Fibroblast of villous mesenchyme (primary cell): Measurements from ENCODE around the gene CMAS. TPM values are rescaled to one million over a fixed set of nuclear protein-coding genes. Genes with fewer than 3 reads are reported as not detected.
A peak's percentile ranks its signal among the peaks of the same experiment; 100 is the strongest.
"Not testable (repeated sequence)": the region's sequence is repeated elsewhere in the genome, so short reads cannot be mapped to it uniquely, and the experiment has no call there.

Experiments
- DNase-seq: peaks from one replicate; pipeline ENCODE4 v3.0.0-alpha.2; 2010; ENCODE audit warnings: low read depth
- H3K4me3 ChIP-seq: 2 replicates; pipeline ENCODE4 v1.5.1; 2011; ENCODE audit warnings: low read depth, mild to moderate bottlenecking, low read length
- CTCF ChIP-seq: IDR thresholded peaks from 2 replicates; pipeline ENCODE4 v1.5.1; 2012; ENCODE audit warnings: low read depth, mild to moderate bottlenecking, low read length; ENCODE audit not compliant: insufficient read depth
- total RNA-seq: library from RNA; depleted of rRNA; stranded (reverse); fragments of >200 nt; gene quantifications from 2 replicates; pipeline ENCODE4 v1.2.3, GENCODE V29; 2012

CMAS gene
- total RNA-seq, 1 donor: 28.1 TPM

GRCh38 chr12:22044391-22044790 is 1.6 kb upstream of the CMAS start:
- H3K4me3 ChIP-seq: no peak overlapping the region
- no peak for TF ChIP-seq CTCF

GRCh38 chr12:22046968-22047390 is 961 bp downstream of the CMAS start:
- no peak for TF ChIP-seq CTCF
- H3K4me3 ChIP-seq: peak overlapping the region; percentile 97
- DNase-seq: no peak

More at GRCh38 chr12:22044391-22044790, 1.6 kb upstream of the CMAS start:
- no peak for DNase-seq

- no peak for DNase-seq
- H3K4me3 ChIP-seq: no peak overlapping the region
Observed at GRCh38 chr12:22047494-22047893, 1.5 kb downstream of the CMAS start.

GRCh38 chr12:22048351-22049041 is 2.5 kb downstream of the CMAS start:
- no peak for TF ChIP-seq CTCF
- DNase-seq: no peak
- no peak overlapping the region for H3K4me3 ChIP-seq

More at GRCh38 chr12:22047494-22047893, 1.5 kb downstream of the CMAS start:
- TF ChIP-seq CTCF: no peak

- DNase-seq: no peak
- TF ChIP-seq CTCF: no peak
- H3K4me3 ChIP-seq: no peak overlapping the region
Observed at GRCh38 chr12:22050078-22050477, 4.1 kb downstream of the CMAS start.

- TF ChIP-seq CTCF: no peak
- DNase-seq: peak; percentile 13
- no peak overlapping the region for H3K4me3 ChIP-seq
Observed at GRCh38 chr12:22051114-22051698, 5.2 kb downstream of the CMAS start.

GRCh38 chr12:22052994-22053393 is 7.0 kb downstream of the CMAS start:
- DNase-seq, H3K4me3 ChIP-seq: not testable (repeated sequence)
